Left ventricle myocardium inferior (tissue), 1 donor: ENCODE results near the gene RDH5. TPM values are rescaled to one million over a fixed set of nuclear protein-coding genes. Genes with fewer than 3 reads are reported as not detected.

ENCODE experiments used
- DNase-seq: peaks from one replicate; pipeline ENCODE4 v3.0.0-alpha.2; 2020
- H3K27ac ChIP-seq: fragments of 200-600 bp; replicated peaks from 2 replicates; pipeline ENCODE4 v1.8.0; 2021
- H3K27me3 ChIP-seq: fragments of 200-600 bp; 2 replicates; pipeline ENCODE4 v1.8.0; 2021; ENCODE audit warnings: low read depth
- H3K36me3 ChIP-seq: fragments of 200-600 bp; 2 replicates; pipeline ENCODE4 v1.8.0; 2021
- H3K4me1 ChIP-seq: fragments of 200-600 bp; 2 replicates; pipeline ENCODE4 v1.8.0; 2021
- H3K4me3 ChIP-seq: fragments of 200-600 bp; 2 replicates; pipeline ENCODE4 v1.8.0; 2021; ENCODE audit warnings: mild to moderate bottlenecking, moderate library complexity
- H3K9me3 ChIP-seq: fragments of 200-600 bp; replicated peaks from 2 replicates; pipeline ENCODE4 v1.8.0; 2021
- intact Hi-C: fragments of 100-400 bp; cut with micrococcal nuclease; formaldehyde crosslinking; loops from one replicate; pipeline ENCODE4 v1.11.0; 2022
- total RNA-seq: library from RNA; stranded (reverse); fragmentation: NEBNext Ultra II Directional; extraction: Animal tissue kit (Norgen Biotek cat#: 25700); gene quantifications from one replicate; pipeline ENCODE4 v1.2.1, GENCODE V29; 2021
- TF ChIP-seq, protein P1 (sequence below): fragments of 200-600 bp; IDR thresholded peaks from 2 replicates; pipeline ENCODE4 v1.8.0; 2021; ENCODE audit warnings: antibody characterized with exemption, mild to moderate bottlenecking, borderline replicate concordance
- donor health status: DM: no; HTN: yes; CAD: no; lungs with severe emphysema.

Gene RDH5
- total RNA-seq, 1 donor from 2014 or later = 12.2 TPM

DNA sequence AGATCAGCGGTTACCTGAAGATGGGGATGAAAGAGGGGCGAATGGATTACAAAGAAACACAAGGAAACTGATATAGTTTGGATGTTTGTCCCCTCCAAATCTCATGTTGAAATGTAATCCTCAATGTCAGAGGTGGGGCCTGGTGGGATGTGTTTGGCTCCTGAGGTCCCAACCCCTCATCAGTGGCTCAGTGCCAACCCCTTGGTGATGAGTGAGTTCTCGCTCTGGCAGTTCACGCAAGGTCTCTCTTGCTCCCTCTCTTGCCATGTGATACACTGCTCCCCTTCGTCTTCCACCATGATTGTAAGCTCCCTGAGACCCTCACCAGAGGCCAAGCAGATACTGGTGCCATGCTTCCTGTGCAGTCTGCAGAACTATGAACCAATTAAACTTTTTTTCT, 40.5 kb upstream of the RDH5 start:
- Histone ChIP-seq H3K4me1 (peaks cover 24% of the 10 kb centered on the region), H3K9me3 (no peaks in the 10 kb centered on the region), H3K36me3 (no peaks in the 10 kb centered on the region), H3K27ac (no peak overlapping the region), H3K27me3 (no peaks in the 10 kb centered on the region), H3K4me3 (no peak overlapping the region)
- DNase-seq = peak; percentile 5
- intact Hi-C loops = no loop called here
- TF ChIP-seq, protein P1, sequence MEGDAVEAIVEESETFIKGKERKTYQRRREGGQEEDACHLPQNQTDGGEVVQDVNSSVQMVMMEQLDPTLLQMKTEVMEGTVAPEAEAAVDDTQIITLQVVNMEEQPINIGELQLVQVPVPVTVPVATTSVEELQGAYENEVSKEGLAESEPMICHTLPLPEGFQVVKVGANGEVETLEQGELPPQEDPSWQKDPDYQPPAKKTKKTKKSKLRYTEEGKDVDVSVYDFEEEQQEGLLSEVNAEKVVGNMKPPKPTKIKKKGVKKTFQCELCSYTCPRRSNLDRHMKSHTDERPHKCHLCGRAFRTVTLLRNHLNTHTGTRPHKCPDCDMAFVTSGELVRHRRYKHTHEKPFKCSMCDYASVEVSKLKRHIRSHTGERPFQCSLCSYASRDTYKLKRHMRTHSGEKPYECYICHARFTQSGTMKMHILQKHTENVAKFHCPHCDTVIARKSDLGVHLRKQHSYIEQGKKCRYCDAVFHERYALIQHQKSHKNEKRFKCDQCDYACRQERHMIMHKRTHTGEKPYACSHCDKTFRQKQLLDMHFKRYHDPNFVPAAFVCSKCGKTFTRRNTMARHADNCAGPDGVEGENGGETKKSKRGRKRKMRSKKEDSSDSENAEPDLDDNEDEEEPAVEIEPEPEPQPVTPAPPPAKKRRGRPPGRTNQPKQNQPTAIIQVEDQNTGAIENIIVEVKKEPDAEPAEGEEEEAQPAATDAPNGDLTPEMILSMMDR = no peak

DNA sequence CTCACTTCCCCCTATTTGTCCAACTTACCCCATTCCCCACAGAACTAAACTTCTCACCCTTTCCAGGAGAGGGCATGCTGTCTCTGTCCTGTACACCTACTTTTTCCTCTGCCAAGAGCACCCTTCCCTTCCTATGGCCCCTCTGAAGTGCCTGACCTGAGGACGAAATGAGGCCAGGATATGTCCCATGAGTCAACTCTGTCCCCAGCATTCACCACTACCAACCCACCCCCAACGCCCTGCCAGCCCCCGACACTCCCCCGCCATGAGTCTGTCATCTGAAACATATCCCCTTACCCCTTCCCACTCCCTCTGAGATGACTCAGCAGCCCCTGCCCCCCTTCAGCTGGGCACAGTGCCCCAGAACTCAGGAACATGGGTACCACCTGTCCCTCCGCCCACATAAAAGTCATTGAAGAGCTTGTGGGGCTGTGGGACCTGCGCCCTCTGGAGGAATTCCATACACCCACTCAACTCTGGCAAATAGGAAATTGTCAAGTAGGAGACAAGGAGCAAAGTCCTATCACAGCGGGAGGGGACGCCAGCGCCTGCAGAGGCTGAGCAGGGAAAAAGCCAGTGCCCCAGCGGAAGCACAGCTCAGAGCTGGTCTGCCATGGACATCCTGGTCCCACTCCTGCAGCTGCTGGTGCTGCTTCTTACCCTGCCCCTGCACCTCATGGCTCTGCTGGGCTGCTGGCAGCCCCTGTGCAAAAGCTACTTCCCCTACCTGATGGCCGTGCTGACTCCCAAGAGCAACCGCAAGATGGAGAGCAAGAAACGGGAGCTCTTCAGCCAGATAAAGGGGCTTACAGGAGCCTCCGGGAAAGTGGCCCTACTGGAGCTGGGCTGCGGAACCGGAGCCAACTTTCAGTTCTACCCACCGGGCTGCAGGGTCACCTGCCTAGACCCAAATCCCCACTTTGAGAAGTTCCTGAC, 38.8 kb upstream of the RDH5 start:
- Histone ChIP-seq H3K9me3 (no peaks in the 10 kb centered on the region), H3K36me3 (peaks cover 9% of the 10 kb centered on the region), H3K4me3 (peak overlapping the region; percentile 62), H3K27ac (peak overlapping the region; percentile 82), H3K4me1 (peaks cover 24% of the 10 kb centered on the region), H3K27me3 (no peaks in the 10 kb centered on the region)
- TF ChIP-seq, protein P1 = peak; percentile 43
- DNase-seq = peak; percentile 54
- intact Hi-C loops = no loop called here

DNA sequence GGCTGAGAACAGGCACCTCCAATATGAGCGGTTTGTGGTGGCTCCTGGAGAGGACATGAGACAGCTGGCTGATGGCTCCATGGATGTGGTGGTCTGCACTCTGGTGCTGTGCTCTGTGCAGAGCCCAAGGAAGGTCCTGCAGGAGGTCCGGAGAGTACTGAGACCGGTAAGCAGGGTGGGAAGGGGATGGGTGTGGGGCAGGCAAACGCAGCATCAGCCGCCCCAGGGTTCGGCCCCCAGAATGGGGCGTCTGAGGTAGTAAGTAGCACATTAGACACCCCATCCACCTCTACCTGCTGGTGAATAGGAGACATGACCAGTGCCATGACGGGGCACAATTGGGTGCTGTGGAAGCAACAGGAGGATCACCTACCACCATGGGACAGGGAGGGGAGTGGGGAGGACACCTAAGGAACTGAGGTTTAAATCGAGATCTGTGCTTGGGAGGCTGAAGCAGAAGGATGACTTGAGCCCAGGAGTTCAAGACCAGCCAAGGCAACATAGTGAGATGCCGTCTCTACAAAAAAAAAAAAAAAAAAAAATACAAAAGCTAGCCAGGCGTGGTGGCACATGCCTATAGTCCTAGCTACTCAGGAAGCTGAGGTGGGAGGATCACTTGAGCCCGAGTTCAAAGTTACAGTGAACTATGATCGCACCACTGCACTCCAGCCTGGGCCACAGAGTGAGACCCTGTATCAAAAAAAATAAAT, 38.0 kb upstream of the RDH5 start:
- intact Hi-C loops = no loop called here

DNA sequence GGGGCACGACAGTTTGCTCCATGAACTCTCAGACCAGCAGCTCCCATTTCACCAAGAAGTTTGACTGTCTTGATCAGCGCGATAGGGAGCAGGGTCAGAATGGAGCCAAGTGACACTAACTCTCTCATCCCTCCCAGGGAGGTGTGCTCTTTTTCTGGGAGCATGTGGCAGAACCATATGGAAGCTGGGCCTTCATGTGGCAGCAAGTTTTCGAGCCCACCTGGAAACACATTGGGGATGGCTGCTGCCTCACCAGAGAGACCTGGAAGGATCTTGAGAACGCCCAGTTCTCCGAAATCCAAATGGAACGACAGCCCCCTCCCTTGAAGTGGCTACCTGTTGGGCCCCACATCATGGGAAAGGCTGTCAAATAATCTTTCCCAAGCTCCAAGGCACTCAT, 36.5 kb upstream of the RDH5 start:
- no peaks in the 10 kb centered on the region for H3K9me3 ChIP-seq
- no peak for DNase-seq
- peaks cover 24% of the 10 kb centered on the region for H3K4me1 ChIP-seq
- intact Hi-C loops = no loop called here
- H3K4me3 ChIP-seq = no peak overlapping the region
- H3K27me3 ChIP-seq = no peaks in the 10 kb centered on the region
- H3K27ac ChIP-seq = no peak overlapping the region
- TF ChIP-seq, protein P1 = no peak
- H3K36me3 ChIP-seq = peaks cover 22% of the 10 kb centered on the region

More for the DNA sequence above, 38.0 kb upstream of the RDH5 start:
- TF ChIP-seq, protein P1 = no peak
- Histone ChIP-seq H3K36me3 (peaks cover 12% of the 10 kb centered on the region), H3K27ac (peak overlapping the region; percentile 82), H3K27me3 (no peaks in the 10 kb centered on the region), H3K9me3 (no peaks in the 10 kb centered on the region), H3K4me3 (peak overlapping the region; percentile 62), H3K4me1 (peaks cover 24% of the 10 kb centered on the region)
- no peak for DNase-seq

DNA sequence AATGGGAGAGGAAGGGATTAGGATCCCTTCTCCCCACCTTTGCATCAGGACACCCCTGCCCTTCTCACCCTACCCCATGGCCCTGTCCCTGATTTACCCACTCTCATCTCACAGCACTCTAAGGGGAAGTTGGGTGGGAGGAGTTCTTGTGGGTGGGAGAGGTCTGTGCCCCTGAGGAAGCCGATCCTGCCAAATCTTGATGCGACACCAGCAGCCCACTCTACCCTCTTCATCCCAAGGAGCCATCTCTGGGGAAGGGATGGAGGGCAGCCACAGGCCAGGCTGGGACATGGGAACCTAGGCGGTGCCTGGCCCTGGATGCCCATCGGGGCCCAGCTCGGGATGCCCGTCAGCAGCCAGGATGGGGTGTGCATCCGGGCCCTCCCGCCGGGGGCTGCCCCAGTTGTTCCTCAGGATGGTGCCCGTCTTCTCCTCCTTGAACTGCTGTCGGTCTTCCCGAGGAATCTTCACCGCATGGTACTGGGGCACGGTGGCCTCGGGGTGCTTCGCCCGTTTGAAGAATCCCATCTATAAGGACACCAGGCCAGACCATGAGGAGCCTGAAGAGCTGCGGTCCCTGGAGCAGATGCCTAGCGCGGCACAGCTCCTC, 35.3 kb upstream of the RDH5 start:
- TF ChIP-seq, protein P1 = no peak
- Histone ChIP-seq H3K27ac (no peak overlapping the region), H3K4me1 (peaks cover 24% of the 10 kb centered on the region), H3K27me3 (no peaks in the 10 kb centered on the region), H3K36me3 (peaks cover 29% of the 10 kb centered on the region), H3K9me3 (no peaks in the 10 kb centered on the region), H3K4me3 (no peak overlapping the region)
- intact Hi-C loops = no loop called here
- DNase-seq = no peak
